GM21737 (cell line): ENCODE data around the gene PDLIM7.
A peak's percentile ranks its signal among the peaks of the same experiment; 100 is the strongest.

ENCODE experiments used
- ATAC-seq: cut with Tn5 transposase; IDR thresholded peaks from one replicate; pipeline ENCODE4 v1.9.1; 2021; ENCODE audit warnings: mild to moderate bottlenecking, moderate library complexity; ENCODE audit not compliant: unreplicated experiment

PDLIM7 gene

GRCh38 chr5:177524941-177525655 is 27.7 kb upstream of the PDLIM7 start:
- no peak for ATAC-seq

GRCh38 chr5:177524539-177524900 is 27.1 kb upstream of the PDLIM7 start:
- ATAC-seq, result no peak

GRCh38 chr5:177523711-177524538 is 26.5 kb upstream of the PDLIM7 start:
- ATAC-seq, result no peak

GRCh38 chr5:177520916-177521513 is 23.6 kb upstream of the PDLIM7 start:
- no peak for ATAC-seq

- no peak for ATAC-seq
Observed at GRCh38 chr5:177520271-177520670, 22.9 kb upstream of the PDLIM7 start.

GRCh38 chr5:177519463-177520235 is 22.2 kb upstream of the PDLIM7 start:
- ATAC-seq, result no peak

GRCh38 chr5:177516601-177517568 is 19.5 kb upstream of the PDLIM7 start, which contains the start of gene DDX41:
Gene DDX41, minus strand, starts transcription at chr5:177516961. Its CDS starts 16 bp downstream, at chr5:177516945.
- ATAC-seq, result peak; percentile 69

- no peak for ATAC-seq
Observed at GRCh38 chr5:177515580-177515979, 18.2 kb upstream of the PDLIM7 start.

GRCh38 chr5:177514541-177514940 is 17.1 kb upstream of the PDLIM7 start:
- ATAC-seq, result no peak

GRCh38 chr5:177513500-177513899 is 16.1 kb upstream of the PDLIM7 start:
- no peak for ATAC-seq

GRCh38 chr5:177512736-177513380 is 15.5 kb upstream of the PDLIM7 start:
- no peak for ATAC-seq

- ATAC-seq, result no peak
Observed at GRCh38 chr5:177511796-177512675, 14.6 kb upstream of the PDLIM7 start.

- no peak for ATAC-seq
Observed at GRCh38 chr5:177511181-177511580, 13.8 kb upstream of the PDLIM7 start.

GRCh38 chr5:177510567-177511053 is 13.2 kb upstream of the PDLIM7 start:
- ATAC-seq, result peak; percentile 28

GRCh38 chr5:177509991-177510566 is 12.7 kb upstream of the PDLIM7 start:
- ATAC-seq, result peak; percentile 21

GRCh38 chr5:177509381-177509951 is 12.1 kb upstream of the PDLIM7 start, which contains the start of gene DOK3:
Gene DOK3, minus strand, starts transcription at chr5:177509826. Its CDS starts 286 bp downstream, at chr5:177509540.
- ATAC-seq, result no peak

GRCh38 chr5:177508837-177509236 is 11.4 kb upstream of the PDLIM7 start:
- peak; percentile 29 for ATAC-seq
